Hepatocyte (in vitro differentiated cells): ENCODE results near the gene POLDIP2. TPM values are rescaled to one million over a fixed set of nuclear protein-coding genes. Genes with fewer than 3 reads are reported as not detected.

ENCODE experiments used
- DNase-seq: peaks from one replicate; pipeline ENCODE4 v3.0.0-alpha.2; 2016; ENCODE audit warnings: low spot score
- H2AFZ ChIP-seq: fragments of 200-600 bp; sonication (generic); 2 replicates; pipeline ENCODE4 v1.6.0; 2016; ENCODE audit warnings: antibody characterized with exemption, mild to moderate bottlenecking
- H3K27ac ChIP-seq: fragments of 200-600 bp; sonication (generic); 2 replicates; pipeline ENCODE4 v1.5.1; 2016; ENCODE audit warnings: mild to moderate bottlenecking
- H3K27me3 ChIP-seq: fragments of 200-600 bp; sonication (generic); 2 replicates; pipeline ENCODE4 v1.6.1; 2016
- H3K36me3 ChIP-seq: fragments of 200-600 bp; sonication (generic); replicated peaks from 2 replicates; pipeline ENCODE4 v1.5.1; 2016; ENCODE audit warnings: low read depth; ENCODE audit not compliant: insufficient read depth
- H3K4me1 ChIP-seq: fragments of 200-600 bp; sonication (generic); 2 replicates; pipeline ENCODE4 v1.5.1; 2016; ENCODE audit warnings: mild to moderate bottlenecking, moderate library complexity; ENCODE audit not compliant: insufficient read depth
- H3K4me2 ChIP-seq: fragments of 200-600 bp; sonication (generic); 2 replicates; pipeline ENCODE4 v1.6.0; 2016
- H3K4me3 ChIP-seq: fragments of 200-600 bp; sonication (generic); 2 replicates; pipeline ENCODE4 v1.5.1; 2016; ENCODE audit warnings: mild to moderate bottlenecking
- H3K79me2 ChIP-seq: fragments of 200-600 bp; sonication (generic); 2 replicates; pipeline ENCODE4 v1.6.0; 2017; ENCODE audit warnings: mild to moderate bottlenecking
- H3K9me2 ChIP-seq: fragments of 200-600 bp; sonication (generic); replicated peaks from 2 replicates; pipeline ENCODE4 v1.6.0; 2017; ENCODE audit warnings: mild to moderate bottlenecking; ENCODE audit not compliant: insufficient read depth
- H3K9me3 ChIP-seq: fragments of 200-600 bp; sonication (generic); 2 replicates; pipeline ENCODE4 v1.5.1; 2016; ENCODE audit warnings: low read depth, mild to moderate bottlenecking
- H4K20me1 ChIP-seq: fragments of 200-600 bp; sonication (generic); 2 replicates; pipeline ENCODE4 v1.6.0; 2016; ENCODE audit warnings: mild to moderate bottlenecking; ENCODE audit not compliant: insufficient read depth, poor library complexity, severe bottlenecking
- EZH2 ChIP-seq: fragments of 200-600 bp; sonication (generic); IDR thresholded peaks from 2 replicates; pipeline ENCODE4 v1.6.1; 2016; ENCODE audit warnings: antibody characterized with exemption, mild to moderate bottlenecking, borderline replicate concordance
- EZH2phosphoT487 ChIP-seq: fragments of 200-600 bp; sonication (generic); IDR thresholded peaks from one replicate; pipeline ENCODE4 v1.6.1; 2018; ENCODE audit warnings: antibody characterized with exemption, mild to moderate bottlenecking, low read depth, moderate library complexity; ENCODE audit not compliant: unreplicated experiment, severe bottlenecking
- WGBS: methylation state at CpG from one replicate; pipeline ENCODE4 v1.1.6; 2016; ENCODE audit warnings: low lambda C conversion rate; ENCODE audit errors: missing lambda C conversion rate; 5-methylcytosine and 5-hydroxymethylcytosine counted together
- polyA plus RNA-seq: library from polyadenylated mRNA; unstranded; fragments of >200 nt; fragmentation: Nextera tagmentation; extraction: Ambion mirVana; gene quantifications from 2 replicates; pipeline ENCODE4 v1.2.1, GENCODE V29; 2016
- total RNA-seq: library from RNA; depleted of rRNA; stranded (reverse); fragments of >200 nt; gene quantifications from 2 replicates; pipeline ENCODE4 v1.2.3, GENCODE V29; 2014
- TF ChIP-seq, protein P1 (sequence below): fragments of 200-600 bp; sonication (generic); IDR thresholded peaks from 2 replicates; pipeline ENCODE4 v1.5.1; 2016; ENCODE audit warnings: antibody characterized with exemption, mild to moderate bottlenecking; ENCODE audit not compliant: poor library complexity

POLDIP2 gene
- total and polyA plus RNA-seq, 2 experiments from 2014 or later: 82.9 to 122 TPM

DNA sequence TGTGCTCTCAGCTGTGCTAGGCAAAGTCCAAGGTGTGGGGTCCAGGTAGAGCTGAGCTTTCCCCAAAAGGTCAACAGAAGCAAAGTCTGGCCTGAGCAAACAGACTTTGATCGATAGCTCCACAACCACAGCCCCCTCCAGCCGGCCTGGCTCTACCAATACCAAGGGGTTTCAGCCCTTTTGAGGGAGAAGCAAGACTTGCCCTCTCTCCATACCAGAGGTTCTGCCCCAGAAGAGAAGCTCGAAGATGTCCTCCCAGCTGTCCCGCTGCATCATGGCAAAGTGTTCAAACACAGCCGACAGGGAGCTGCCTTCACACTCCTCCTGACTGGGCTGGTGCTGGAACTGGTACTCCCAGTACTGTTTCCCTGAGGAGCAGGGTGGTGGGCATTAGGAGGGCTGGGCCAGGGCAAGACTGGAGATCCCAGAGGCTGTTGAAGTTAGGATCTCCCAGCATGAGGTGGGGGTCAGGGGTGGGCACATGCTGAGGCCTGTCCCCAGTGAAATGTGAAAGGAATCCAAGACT is 11.0 kb upstream of the POLDIP2 start:
- WGBS: 53% methylated on average over 5 of the region's 5 CpGs
- peaks cover 10% of the 10 kb centered on the region for H4K20me1 ChIP-seq
- peaks cover 24% of the 10 kb centered on the region for H3K4me1 ChIP-seq
- no peaks in the 10 kb centered on the region for H3K9me2 ChIP-seq
- DNase-seq: peak; percentile 49
- H3K4me3 ChIP-seq: no peak overlapping the region
- TF ChIP-seq EZH2phosphoT487: no peak
- TF ChIP-seq EZH2: no peak
- TF ChIP-seq, protein P1, sequence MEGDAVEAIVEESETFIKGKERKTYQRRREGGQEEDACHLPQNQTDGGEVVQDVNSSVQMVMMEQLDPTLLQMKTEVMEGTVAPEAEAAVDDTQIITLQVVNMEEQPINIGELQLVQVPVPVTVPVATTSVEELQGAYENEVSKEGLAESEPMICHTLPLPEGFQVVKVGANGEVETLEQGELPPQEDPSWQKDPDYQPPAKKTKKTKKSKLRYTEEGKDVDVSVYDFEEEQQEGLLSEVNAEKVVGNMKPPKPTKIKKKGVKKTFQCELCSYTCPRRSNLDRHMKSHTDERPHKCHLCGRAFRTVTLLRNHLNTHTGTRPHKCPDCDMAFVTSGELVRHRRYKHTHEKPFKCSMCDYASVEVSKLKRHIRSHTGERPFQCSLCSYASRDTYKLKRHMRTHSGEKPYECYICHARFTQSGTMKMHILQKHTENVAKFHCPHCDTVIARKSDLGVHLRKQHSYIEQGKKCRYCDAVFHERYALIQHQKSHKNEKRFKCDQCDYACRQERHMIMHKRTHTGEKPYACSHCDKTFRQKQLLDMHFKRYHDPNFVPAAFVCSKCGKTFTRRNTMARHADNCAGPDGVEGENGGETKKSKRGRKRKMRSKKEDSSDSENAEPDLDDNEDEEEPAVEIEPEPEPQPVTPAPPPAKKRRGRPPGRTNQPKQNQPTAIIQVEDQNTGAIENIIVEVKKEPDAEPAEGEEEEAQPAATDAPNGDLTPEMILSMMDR: no peak
- H3K27me3 ChIP-seq: peaks cover 7% of the 10 kb centered on the region
- H2AFZ ChIP-seq: no peak overlapping the region
- no peaks in the 10 kb centered on the region for H3K9me3 ChIP-seq
- H3K79me2 ChIP-seq: peaks cover 6% of the 10 kb centered on the region
- peak overlapping the region; percentile 89 for H3K4me2 ChIP-seq
- H3K27ac ChIP-seq: peak overlapping the region; percentile 92
- no peaks in the 10 kb centered on the region for H3K36me3 ChIP-seq

DNA sequence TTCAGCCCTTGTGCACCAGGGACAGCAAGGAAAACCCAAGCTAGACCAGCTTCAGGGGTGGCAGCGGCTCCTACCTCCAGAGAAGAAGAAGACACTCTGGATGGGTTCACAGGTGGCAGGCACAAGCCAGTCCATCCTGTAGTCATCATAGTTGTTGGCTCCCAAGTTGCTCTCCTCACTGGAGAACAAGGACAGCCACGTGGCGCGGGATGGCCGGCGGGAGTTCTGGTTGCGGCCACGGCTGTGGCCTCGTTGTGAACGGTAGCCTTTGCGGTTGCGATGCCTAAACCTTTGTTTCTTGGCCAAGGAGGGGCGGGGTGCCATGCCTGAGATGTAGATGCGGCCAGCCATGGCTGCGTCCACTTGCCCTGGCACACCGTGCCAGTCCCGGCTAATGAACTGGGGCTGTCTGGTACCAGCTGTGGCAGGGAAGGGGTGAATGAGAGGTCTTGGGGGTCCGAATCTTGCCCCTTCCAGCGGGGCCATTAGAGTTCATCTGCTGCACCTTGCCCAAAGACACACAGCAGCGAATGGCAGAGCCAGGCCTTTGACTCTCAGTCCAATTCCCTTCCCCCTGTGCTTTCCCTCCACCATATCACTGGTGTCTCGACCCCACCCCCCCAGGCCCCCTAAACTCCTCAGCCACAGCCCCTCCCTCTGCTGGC is 10.4 kb upstream of the POLDIP2 start:
- H3K9me2 ChIP-seq: no peaks in the 10 kb centered on the region

DNA sequence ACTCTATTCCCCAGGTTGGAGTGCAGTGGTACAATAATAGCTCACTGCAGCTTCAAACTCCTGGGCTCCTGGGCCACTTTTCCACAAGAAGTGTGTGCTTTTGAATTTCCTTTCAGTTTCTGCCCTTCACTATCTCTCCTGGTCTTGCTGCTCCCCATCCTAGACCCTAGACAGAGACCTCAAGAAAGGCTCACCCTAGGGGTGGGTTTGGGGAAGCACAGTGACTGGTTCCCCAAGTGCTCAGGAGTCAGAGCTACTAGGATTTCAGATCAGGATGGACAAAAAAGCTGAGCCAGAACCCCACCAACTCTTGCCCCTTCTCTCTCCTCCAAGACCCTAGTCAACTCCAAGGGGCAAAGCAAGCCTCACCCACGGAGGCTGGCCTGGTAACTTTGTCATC is 9.3 kb upstream of the POLDIP2 start:
- TF ChIP-seq, protein P1: no peak
- TF ChIP-seq EZH2: no peak
- no peak for TF ChIP-seq EZH2phosphoT487
- no peak overlapping the region for H3K4me3 ChIP-seq
- H3K27ac ChIP-seq: no peak overlapping the region
- H4K20me1 ChIP-seq: no peaks in the 10 kb centered on the region
- no peaks in the 10 kb centered on the region for H3K79me2 ChIP-seq
- H3K9me3 ChIP-seq: no peaks in the 10 kb centered on the region
- no peaks in the 10 kb centered on the region for H3K27me3 ChIP-seq
- no peaks in the 10 kb centered on the region for H3K9me2 ChIP-seq
- 89% methylated on average over 1 of the region's 1 CpG for WGBS
- H2AFZ ChIP-seq: no peak overlapping the region
- DNase-seq: no peak
- H3K36me3 ChIP-seq: no peaks in the 10 kb centered on the region
- peaks cover 14% of the 10 kb centered on the region for H3K4me1 ChIP-seq
- H3K4me2 ChIP-seq: no peak overlapping the region

More for the DNA sequence above, 10.4 kb upstream of the POLDIP2 start:
- Histone ChIP-seq H3K4me1 (peaks cover 20% of the 10 kb centered on the region), H3K27me3 (peaks cover under 1% of the 10 kb centered on the region), H3K4me2 (peak overlapping the region; percentile 41), H3K79me2 (peaks cover 3% of the 10 kb centered on the region), H3K27ac (no peak overlapping the region), H3K36me3 (no peaks in the 10 kb centered on the region), H3K9me3 (no peaks in the 10 kb centered on the region), H3K4me3 (no peak overlapping the region), H4K20me1 (peaks cover 4% of the 10 kb centered on the region), H2AFZ (no peak overlapping the region)
- 89% methylated on average over 19 of the region's 21 CpGs for WGBS
- peak; percentile 5 for DNase-seq
- TF ChIP-seq EZH2 (no peak), EZH2phosphoT487 (no peak)
- TF ChIP-seq, protein P1: no peak
